GM12878 (cell line): ENCODE measurements around the gene MPHOSPH6. TPM values are rescaled to one million over a fixed set of nuclear protein-coding genes. Genes with fewer than 3 reads are reported as not detected.

Source experiments
- ATAC-seq: fragments of 200-7000 bp; cut with Tn5 transposase; 3 replicates; pipeline ENCODE4 v1.9.1; 2020; ENCODE audit warnings: mild to moderate bottlenecking, moderate library complexity
- BruUV-seq: library from RNA; stranded (reverse); fragments of 400-500 nt; replicated peaks from 2 replicates; lab custom pipeline; 2021; lab: Mats Ljungman, UMichigan
- CTCF ChIA-PET: fragments of 300-600 bp; sonication (Branson Sonifier 250); formaldehyde crosslinking; extraction: SDS; loops from one replicate; lab custom pipeline; 2021; ENCODE audit warnings: inconsistent platforms; lab: Yijun Ruan, JAX
- POLR2A ChIA-PET: fragments of 350-600 bp; formaldehyde crosslinking; extraction: SDS; loops from one replicate; lab custom pipeline; 2021; ENCODE audit warnings: inconsistent platforms; lab: Charles Lee
- RAD21 ChIA-PET: fragments of 300-600 bp; sonication (Branson Sonifier 250); formaldehyde crosslinking; loops from one replicate; lab custom pipeline; 2023; ENCODE audit warnings: antibody characterized with exemption; ENCODE audit not compliant: unreplicated experiment; lab: Charles Lee
- SMC1A ChIA-PET: fragments of 300-600 bp; sonication (Branson Sonifier 250); formaldehyde crosslinking; loops from one replicate; lab custom pipeline; 2023; ENCODE audit not compliant: unreplicated experiment, uncharacterized antibody; lab: Charles Lee
- DNase-seq: peaks from one replicate; pipeline ENCODE4 v3.0.0-alpha.2; 2011; ENCODE audit warnings: low read depth, low spot score
- FAIRE-seq: peaks from 3 replicates; lab custom pipeline; 2011; peaks lifted over from hg19 to GRCh38; lab: Jason Lieb, UNC
- H2AFZ ChIP-seq: 2 replicates; pipeline ENCODE4 v1.6.0; 2011; ENCODE audit warnings: low read depth, low read length, control low read depth; ENCODE audit not compliant: control insufficient read depth
- H3K27ac ChIP-seq: 2 replicates; pipeline ENCODE4 v1.5.1; 2011; ENCODE audit warnings: control low read depth; ENCODE audit not compliant: control insufficient read depth, insufficient read depth
- H3K27me3 ChIP-seq, 2 experiments: replicated peaks in 1 of 2; 2 replicates each; pipeline versions ENCODE4 v1.6.0 to v1.6.1; 2011; ENCODE audit warnings: low read length in 1 of 2; ENCODE audit not compliant: control insufficient read depth in 2 of 2, insufficient read depth in 2 of 2
- H3K36me3 ChIP-seq, 2 experiments: 2 replicates each; pipeline ENCODE4 v1.5.1; 2011; ENCODE audit warnings: low read length in 1 of 2; ENCODE audit not compliant: control insufficient read depth in 2 of 2, insufficient read depth in 2 of 2
- H3K4me1 ChIP-seq: 2 replicates; pipeline ENCODE4 v1.6.1; 2011; ENCODE audit warnings: mild to moderate bottlenecking, low read length, moderate library complexity, mixed read lengths; ENCODE audit not compliant: control insufficient read depth, insufficient read depth
- H3K4me2 ChIP-seq: 2 replicates; pipeline ENCODE4 v1.6.0; 2011; ENCODE audit warnings: control low read depth; ENCODE audit not compliant: control insufficient read depth, insufficient read depth
- H3K4me3 ChIP-seq: fragments of 200-600 bp; sonication (generic); 2 replicates; pipeline ENCODE4 v1.5.1; 2016
- H3K79me2 ChIP-seq: 2 replicates; pipeline ENCODE4 v1.6.0; 2011; ENCODE audit warnings: low read length; ENCODE audit not compliant: control insufficient read depth, insufficient read depth
- H3K9ac ChIP-seq: 2 replicates; pipeline ENCODE4 v1.8.0; 2011; ENCODE audit warnings: low read length, control low read depth, mixed read lengths; ENCODE audit not compliant: control insufficient read depth, insufficient read depth
- H3K9me3 ChIP-seq: replicated peaks from 3 replicates; pipeline ENCODE4 v1.5.1; 2011; ENCODE audit warnings: mild to moderate bottlenecking, low read length; ENCODE audit not compliant: control insufficient read depth, insufficient read depth
- H4K20me1 ChIP-seq: 2 replicates; pipeline ENCODE4 v1.6.0; 2011; ENCODE audit not compliant: control insufficient read depth, insufficient read depth
- CHD1 ChIP-seq: IDR thresholded peaks from 2 replicates; pipeline ENCODE4 v1.6.1; 2012; ENCODE audit warnings: low read depth, low read length, improper control_type of control experiment
- GATAD2B ChIP-seq: fragments of 450-650 bp; conservative IDR thresholded peaks from 2 replicates; pipeline ENCODE4 v1.6.1; 2017; ENCODE audit warnings: low read depth, mild to moderate bottlenecking, moderate library complexity
- HDGF ChIP-seq: fragments of 450-650 bp; IDR thresholded peaks from 2 replicates; pipeline ENCODE4 v1.6.1; 2016; ENCODE audit warnings: antibody characterized with exemption
- HSF1 ChIP-seq: fragments of 150-350 bp; IDR thresholded peaks from 2 replicates; pipeline ENCODE4 v1.6.1; 2014; ENCODE audit warnings: mild to moderate bottlenecking, low read depth, low read length
- NKRF ChIP-seq: fragments of 450-650 bp; conservative IDR thresholded peaks from 2 replicates; pipeline ENCODE4 v1.6.1; 2017; ENCODE audit warnings: mild to moderate bottlenecking, moderate library complexity
- NR2F1 ChIP-seq: fragments of 450-650 bp; conservative IDR thresholded peaks from 2 replicates; pipeline ENCODE4 v1.6.1; 2017; ENCODE audit warnings: mild to moderate bottlenecking
- PML ChIP-seq: IDR thresholded peaks from 2 replicates; pipeline ENCODE4 v1.6.1; 2012; ENCODE audit warnings: low read length, inconsistent platforms
- SREBF1 ChIP-seq: IDR thresholded peaks from 2 replicates; pipeline ENCODE4 v1.6.1; 2012; ENCODE audit warnings: mild to moderate bottlenecking, low read length
- SRF ChIP-seq, 2 experiments: IDR thresholded peaks; 2 replicates each; pipeline ENCODE4 v1.6.1; 2011; ENCODE audit warnings: low read depth in 2 of 2, low read length in 2 of 2, mild to moderate bottlenecking in 1 of 2, moderate library complexity in 1 of 2
- STAT1 ChIP-seq: fragments of 450-650 bp; conservative IDR thresholded peaks from 2 replicates; pipeline ENCODE4 v1.6.1; 2014; ENCODE audit warnings: antibody characterized with exemption, mild to moderate bottlenecking
- WGBS: methylation state at CpG from one replicate; pipeline ENCODE4 v1.1.6; 2016; ENCODE audit warnings: low lambda C conversion rate; ENCODE audit not compliant: insufficient replicate concordance, insufficient coverage; ENCODE audit errors: missing lambda C conversion rate; 5-methylcytosine and 5-hydroxymethylcytosine counted together
- in situ Hi-C: fragments of 300-500 bp; cut with MboI; formaldehyde crosslinking; loops from 9 replicates; pipeline ENCODE4 v1.14.3; 2018; ENCODE audit warnings: mixed read lengths
- intact Hi-C: fragments of 100-400 bp; cut with micrococcal nuclease; formaldehyde crosslinking; loops from one replicate; pipeline ENCODE4 v1.14.2; 2022; ENCODE audit not compliant: unreplicated experiment
- polyA plus RNA-seq, 11 experiments: library from polyadenylated mRNA; depleted of rRNA in 4 of 11; unstranded in 6 of 11; stranded (reverse) in 5 of 11; fragments of >200 nt; fragmentation: Nextera tagmentation in 4 of 11; fragmentation: Illumina TruSeq in 1 of 11; extraction: Ambion mirVana in 4 of 11; extraction: Trizol in 1 of 11; gene quantifications; 1 replicate in 1 of 11; 2 replicates in 10 of 11; pipeline versions ENCODE4 v1.2.1 to v1.2.3, GENCODE V29; 2011 to 2016; ENCODE audit warnings: inconsistent platforms in 2 of 11, missing spikeins in 2 of 11, low read depth in 1 of 11
- total RNA-seq, 4 experiments: library from RNA; depleted of rRNA in 3 of 4; stranded (reverse); fragments of >200 nt in 3 of 4; fragmentation: Illumina TruSeq in 1 of 4; extraction: Trizol in 1 of 4; gene quantifications; 2 replicates each; pipeline versions ENCODE4 v1.2.1 to v1.2.3, GENCODE V29; 2013 to 2021
- TF ChIP-seq, protein P1 (sequence below): fragments of 450-650 bp; IDR thresholded peaks from 2 replicates; pipeline ENCODE4 v1.6.1; 2018; ENCODE audit warnings: mild to moderate bottlenecking, low read depth, moderate library complexity; ENCODE audit not compliant: partially characterized antibody
- TF ChIP-seq, protein P2 (sequence below): IDR thresholded peaks from 2 replicates; pipeline ENCODE4 v1.6.1; 2012; ENCODE audit warnings: improper control_type of control experiment, low read depth, low read length; ENCODE audit not compliant: insufficient replicate concordance

The MPHOSPH6 gene
- total and polyA plus RNA-seq, 10 of the 15 experiments (the other 5 are each of a cell fraction or from before 2014, with no cell fraction given), result 8.9 to 39.6 (median 19.8) TPM

DNA sequence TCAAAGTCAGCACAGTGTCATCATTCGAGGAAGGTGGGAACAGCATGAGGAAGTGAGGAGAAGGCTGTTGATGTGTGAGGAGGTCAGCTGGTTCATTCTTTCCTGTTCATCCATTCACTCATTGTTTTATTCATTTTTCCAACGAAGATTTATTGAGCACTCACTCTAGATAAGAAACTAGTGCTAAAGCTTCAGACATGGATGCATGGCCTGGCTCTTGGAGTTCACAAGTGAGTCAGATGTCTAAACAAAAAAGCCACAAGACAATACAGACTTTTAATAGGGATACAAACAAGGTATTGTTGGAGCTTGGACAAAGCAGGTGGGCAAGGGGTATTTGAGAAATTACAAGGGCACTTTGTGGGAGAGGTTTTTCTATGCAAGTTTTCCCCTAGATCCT lies 31.3 kb upstream of the MPHOSPH6 start:
- Histone ChIP-seq H4K20me1 (no peaks in the 10 kb centered on the region), H3K4me3 (no peak overlapping the region), H3K4me2 (no peak overlapping the region), H3K4me1 (no peaks in the 10 kb centered on the region), H3K36me3 (no peaks in the 10 kb centered on the region), H2AFZ (no peak overlapping the region), H3K9me3 (no peaks in the 10 kb centered on the region), H3K9ac (no peak overlapping the region), H3K27me3 (no peaks in the 10 kb centered on the region; a peak in 1 of 4 replicates), H3K27ac (no peak overlapping the region), H3K79me2 (no peaks in the 10 kb centered on the region)
- DNase-seq (no peak), FAIRE-seq (no peak), ATAC-seq (no peak)
- intact Hi-C loops (no loop called here), in situ Hi-C loops (no loop called here)
- ChIA-PET RAD21 (no interaction called here), POLR2A (no interaction called here), CTCF (interaction anchor here (0.6 kb wide), 1 partner anchor 47 kb away, joined by 3 read pairs; no protein-coding TSS in a partner anchor), SMC1A (no interaction called here)
- BruUV-seq, result no TSS peak
- WGBS, result 0% methylated on average over 2 of the region's 2 CpGs
- TF ChIP-seq, protein P1, sequence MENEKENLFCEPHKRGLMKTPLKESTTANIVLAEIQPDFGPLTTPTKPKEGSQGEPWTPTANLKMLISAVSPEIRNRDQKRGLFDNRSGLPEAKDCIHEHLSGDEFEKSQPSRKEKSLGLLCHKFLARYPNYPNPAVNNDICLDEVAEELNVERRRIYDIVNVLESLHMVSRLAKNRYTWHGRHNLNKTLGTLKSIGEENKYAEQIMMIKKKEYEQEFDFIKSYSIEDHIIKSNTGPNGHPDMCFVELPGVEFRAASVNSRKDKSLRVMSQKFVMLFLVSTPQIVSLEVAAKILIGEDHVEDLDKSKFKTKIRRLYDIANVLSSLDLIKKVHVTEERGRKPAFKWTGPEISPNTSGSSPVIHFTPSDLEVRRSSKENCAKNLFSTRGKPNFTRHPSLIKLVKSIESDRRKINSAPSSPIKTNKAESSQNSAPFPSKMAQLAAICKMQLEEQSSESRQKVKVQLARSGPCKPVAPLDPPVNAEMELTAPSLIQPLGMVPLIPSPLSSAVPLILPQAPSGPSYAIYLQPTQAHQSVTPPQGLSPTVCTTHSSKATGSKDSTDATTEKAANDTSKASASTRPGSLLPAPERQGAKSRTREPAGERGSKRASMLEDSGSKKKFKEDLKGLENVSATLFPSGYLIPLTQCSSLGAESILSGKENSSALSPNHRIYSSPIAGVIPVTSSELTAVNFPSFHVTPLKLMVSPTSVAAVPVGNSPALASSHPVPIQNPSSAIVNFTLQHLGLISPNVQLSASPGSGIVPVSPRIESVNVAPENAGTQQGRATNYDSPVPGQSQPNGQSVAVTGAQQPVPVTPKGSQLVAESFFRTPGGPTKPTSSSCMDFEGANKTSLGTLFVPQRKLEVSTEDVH, result no peak
- TF ChIP-seq PML, result no peak
- TF ChIP-seq NKRF, result no peak
- TF ChIP-seq CHD1, result no peak
- TF ChIP-seq, protein P2, sequence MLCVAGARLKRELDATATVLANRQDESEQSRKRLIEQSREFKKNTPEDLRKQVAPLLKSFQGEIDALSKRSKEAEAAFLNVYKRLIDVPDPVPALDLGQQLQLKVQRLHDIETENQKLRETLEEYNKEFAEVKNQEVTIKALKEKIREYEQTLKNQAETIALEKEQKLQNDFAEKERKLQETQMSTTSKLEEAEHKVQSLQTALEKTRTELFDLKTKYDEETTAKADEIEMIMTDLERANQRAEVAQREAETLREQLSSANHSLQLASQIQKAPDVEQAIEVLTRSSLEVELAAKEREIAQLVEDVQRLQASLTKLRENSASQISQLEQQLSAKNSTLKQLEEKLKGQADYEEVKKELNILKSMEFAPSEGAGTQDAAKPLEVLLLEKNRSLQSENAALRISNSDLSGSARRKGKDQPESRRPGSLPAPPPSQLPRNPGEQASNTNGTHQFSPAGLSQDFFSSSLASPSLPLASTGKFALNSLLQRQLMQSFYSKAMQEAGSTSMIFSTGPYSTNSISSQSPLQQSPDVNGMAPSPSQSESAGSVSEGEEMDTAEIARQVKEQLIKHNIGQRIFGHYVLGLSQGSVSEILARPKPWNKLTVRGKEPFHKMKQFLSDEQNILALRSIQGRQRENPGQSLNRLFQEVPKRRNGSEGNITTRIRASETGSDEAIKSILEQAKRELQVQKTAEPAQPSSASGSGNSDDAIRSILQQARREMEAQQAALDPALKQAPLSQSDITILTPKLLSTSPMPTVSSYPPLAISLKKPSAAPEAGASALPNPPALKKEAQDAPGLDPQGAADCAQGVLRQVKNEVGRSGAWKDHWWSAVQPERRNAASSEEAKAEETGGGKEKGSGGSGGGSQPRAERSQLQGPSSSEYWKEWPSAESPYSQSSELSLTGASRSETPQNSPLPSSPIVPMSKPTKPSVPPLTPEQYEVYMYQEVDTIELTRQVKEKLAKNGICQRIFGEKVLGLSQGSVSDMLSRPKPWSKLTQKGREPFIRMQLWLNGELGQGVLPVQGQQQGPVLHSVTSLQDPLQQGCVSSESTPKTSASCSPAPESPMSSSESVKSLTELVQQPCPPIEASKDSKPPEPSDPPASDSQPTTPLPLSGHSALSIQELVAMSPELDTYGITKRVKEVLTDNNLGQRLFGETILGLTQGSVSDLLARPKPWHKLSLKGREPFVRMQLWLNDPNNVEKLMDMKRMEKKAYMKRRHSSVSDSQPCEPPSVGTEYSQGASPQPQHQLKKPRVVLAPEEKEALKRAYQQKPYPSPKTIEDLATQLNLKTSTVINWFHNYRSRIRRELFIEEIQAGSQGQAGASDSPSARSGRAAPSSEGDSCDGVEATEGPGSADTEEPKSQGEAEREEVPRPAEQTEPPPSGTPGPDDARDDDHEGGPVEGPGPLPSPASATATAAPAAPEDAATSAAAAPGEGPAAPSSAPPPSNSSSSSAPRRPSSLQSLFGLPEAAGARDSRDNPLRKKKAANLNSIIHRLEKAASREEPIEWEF, result no peak
- no peak for TF ChIP-seq SREBF1
- TF ChIP-seq HSF1, result no peak
- TF ChIP-seq STAT1, result no peak
- TF ChIP-seq HDGF, result no peak
- no peak for TF ChIP-seq NR2F1
- no peak for TF ChIP-seq GATAD2B
- no peak for TF ChIP-seq SRF (IDR thresholded peaks at IDR 0.05; ENCODE audit: low read depth in 2 of 2, low read length in 2 of 2)
